PC-3 (cell line): ENCODE data around the gene CAMTA1.

Experiments
- CTCF ChIP-seq: fragments of 300-600 bp; sonication (generic); conservative IDR thresholded peaks from 2 replicates; pipeline ENCODE4 v1.5.1; 2017; ENCODE audit warnings: antibody characterized with exemption, low read depth, mild to moderate bottlenecking, low read length
- EZH2 ChIP-seq: fragments of 300-600 bp; sonication (generic); IDR thresholded peaks from one replicate; pipeline ENCODE4 v1.6.1; 2017; ENCODE audit warnings: antibody characterized with exemption, mild to moderate bottlenecking, low read length; ENCODE audit not compliant: unreplicated experiment

- TF ChIP-seq CTCF, result no peak
- no peak for TF ChIP-seq EZH2
These were observed 947.1 kb downstream of the CAMTA1 start for GRCh38 chr1:7732331-7732730.
